ENCODE data around the gene LORICRIN. TPM values are rescaled to one million over a fixed set of nuclear protein-coding genes. Genes with fewer than 3 reads are reported as not detected.

Gene LORICRIN
- total RNA-seq, 2 donors from 2014 or later = not detected

DNA sequence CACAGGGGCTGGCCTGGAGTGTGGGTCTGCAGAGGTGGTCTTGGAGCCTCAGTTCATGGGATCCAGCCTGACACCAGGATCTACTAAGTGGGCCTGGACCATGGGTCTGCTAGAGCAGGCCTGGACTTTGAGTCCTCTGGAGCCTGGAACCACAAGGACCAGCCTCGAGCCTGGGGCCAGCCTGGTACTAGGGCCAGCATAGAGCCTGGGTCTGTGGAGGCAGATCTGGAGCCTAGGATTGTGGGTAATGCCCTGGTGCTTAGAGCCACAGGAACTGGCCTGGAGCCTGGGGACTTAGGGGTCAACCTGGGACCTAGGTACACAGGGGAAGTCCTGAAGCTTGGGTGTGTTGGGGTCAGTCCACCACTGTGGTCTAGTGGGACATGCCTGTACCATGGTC is 12.7 kb downstream of the LORICRIN start:
- Histone ChIP-seq H3K36me3 (ENCODE audit: control insufficient read depth, insufficient read depth, low read length) (no peaks in the 10 kb centered on the region), H3K9me3 (ENCODE audit: control insufficient read depth, low read length) (no peaks in the 10 kb centered on the region), H3K4me3 (ENCODE audit: low read length) (no peak overlapping the region), H3K9ac (ENCODE audit: extremely low read depth, low read length, poor library complexity, severe bottlenecking) (no peak overlapping the region), H3K27me3 (ENCODE audit: control insufficient read depth, insufficient read depth, low read length, poor library complexity, severe bottlenecking) (peaks cover under 1% of the 10 kb centered on the region), H3K27ac (ENCODE audit: low read depth, low read length) (no peak overlapping the region), H3K4me1 (ENCODE audit: control insufficient read depth, insufficient read depth, low read length) (no peaks in the 10 kb centered on the region)
- no peaks in the 10 kb centered on the region for H3K4me1 Mint-ChIP-seq
- H3K4me3 Mint-ChIP-seq = no peak overlapping the region
- no peaks in the 10 kb centered on the region for H3K9me3 Mint-ChIP-seq
- peaks cover 7% of the 10 kb centered on the region for H3K27me3 Mint-ChIP-seq (ENCODE audit: insufficient read depth)
- TF ChIP-seq, protein P1, sequence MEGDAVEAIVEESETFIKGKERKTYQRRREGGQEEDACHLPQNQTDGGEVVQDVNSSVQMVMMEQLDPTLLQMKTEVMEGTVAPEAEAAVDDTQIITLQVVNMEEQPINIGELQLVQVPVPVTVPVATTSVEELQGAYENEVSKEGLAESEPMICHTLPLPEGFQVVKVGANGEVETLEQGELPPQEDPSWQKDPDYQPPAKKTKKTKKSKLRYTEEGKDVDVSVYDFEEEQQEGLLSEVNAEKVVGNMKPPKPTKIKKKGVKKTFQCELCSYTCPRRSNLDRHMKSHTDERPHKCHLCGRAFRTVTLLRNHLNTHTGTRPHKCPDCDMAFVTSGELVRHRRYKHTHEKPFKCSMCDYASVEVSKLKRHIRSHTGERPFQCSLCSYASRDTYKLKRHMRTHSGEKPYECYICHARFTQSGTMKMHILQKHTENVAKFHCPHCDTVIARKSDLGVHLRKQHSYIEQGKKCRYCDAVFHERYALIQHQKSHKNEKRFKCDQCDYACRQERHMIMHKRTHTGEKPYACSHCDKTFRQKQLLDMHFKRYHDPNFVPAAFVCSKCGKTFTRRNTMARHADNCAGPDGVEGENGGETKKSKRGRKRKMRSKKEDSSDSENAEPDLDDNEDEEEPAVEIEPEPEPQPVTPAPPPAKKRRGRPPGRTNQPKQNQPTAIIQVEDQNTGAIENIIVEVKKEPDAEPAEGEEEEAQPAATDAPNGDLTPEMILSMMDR (conservative IDR thresholded peaks at IDR 0.05) = no peak
- H3K36me3 Mint-ChIP-seq (ENCODE audit: low read depth) = no peaks in the 10 kb centered on the region
- no peak overlapping the region for H3K27ac Mint-ChIP-seq
- 76 to 86% methylated on average over 1 of the region's 1 CpG for WGBS, 2 experiments (ENCODE audit: insufficient coverage in 1 of 2, insufficient read length in 1 of 2)
- DNase-seq = no peak

GRCh38 chr1:153277852-153278251 is 18.4 kb downstream of the LORICRIN start:
- no peak overlapping the region for H3K4me3 ChIP-seq (ENCODE audit: low read length)
- no peaks in the 10 kb centered on the region for H3K36me3 ChIP-seq (ENCODE audit: control insufficient read depth, insufficient read depth, low read length)
- no peaks in the 10 kb centered on the region for H3K9me3 Mint-ChIP-seq
- no peaks in the 10 kb centered on the region for H3K4me1 Mint-ChIP-seq
- H3K4me3 Mint-ChIP-seq = no peak overlapping the region
- no peaks in the 10 kb centered on the region for H3K4me1 ChIP-seq (ENCODE audit: control insufficient read depth, insufficient read depth, low read length)
- H3K9ac ChIP-seq (ENCODE audit: extremely low read depth, low read length, poor library complexity, severe bottlenecking) = no peak overlapping the region
- no peaks in the 10 kb centered on the region for H3K36me3 Mint-ChIP-seq (ENCODE audit: low read depth)
- H3K27ac Mint-ChIP-seq = no peak overlapping the region
- DNase-seq = peak; percentile 85
- H3K27me3 ChIP-seq (ENCODE audit: control insufficient read depth, insufficient read depth, low read length, poor library complexity, severe bottlenecking) = peaks cover 19% of the 10 kb centered on the region
- WGBS, 2 experiments (ENCODE audit: insufficient coverage in 1 of 2, insufficient read length in 1 of 2) = 6 to 21% methylated on average over 2 of the region's 2 CpGs
- H3K9me3 ChIP-seq (ENCODE audit: control insufficient read depth, low read length) = no peaks in the 10 kb centered on the region
- H3K27ac ChIP-seq (ENCODE audit: low read depth, low read length) = no peak overlapping the region
- H3K27me3 Mint-ChIP-seq (ENCODE audit: insufficient read depth) = peaks cover 30% of the 10 kb centered on the region
- TF ChIP-seq, protein P1 (conservative IDR thresholded peaks at IDR 0.05) = peak; percentile 89

- 72 to 89% methylated on average over 3 to 10 of the region's 11 CpGs for WGBS, 2 experiments (ENCODE audit: insufficient coverage in 1 of 2, insufficient read length in 1 of 2)
- no peak overlapping the region for H3K9ac ChIP-seq (ENCODE audit: extremely low read depth, low read length, poor library complexity, severe bottlenecking)
- H3K9me3 ChIP-seq (ENCODE audit: control insufficient read depth, low read length) = no peaks in the 10 kb centered on the region
- H3K4me3 Mint-ChIP-seq = no peak overlapping the region
- no peaks in the 10 kb centered on the region for H3K4me1 Mint-ChIP-seq
- TF ChIP-seq, protein P1 (conservative IDR thresholded peaks at IDR 0.05) = peak; percentile 85
- DNase-seq = peak; percentile 91
- no peaks in the 10 kb centered on the region for H3K9me3 Mint-ChIP-seq
- H3K27ac Mint-ChIP-seq = no peak overlapping the region
- H3K36me3 Mint-ChIP-seq (ENCODE audit: low read depth) = no peaks in the 10 kb centered on the region
- H3K36me3 ChIP-seq (ENCODE audit: control insufficient read depth, insufficient read depth, low read length) = no peaks in the 10 kb centered on the region
- H3K27me3 Mint-ChIP-seq (ENCODE audit: insufficient read depth) = peaks cover 7% of the 10 kb centered on the region
- no peaks in the 10 kb centered on the region for H3K4me1 ChIP-seq (ENCODE audit: control insufficient read depth, insufficient read depth, low read length)
- H3K4me3 ChIP-seq (ENCODE audit: low read length) = no peak overlapping the region
- no peak overlapping the region for H3K27ac ChIP-seq (ENCODE audit: low read depth, low read length)
- no peaks in the 10 kb centered on the region for H3K27me3 ChIP-seq (ENCODE audit: control insufficient read depth, insufficient read depth, low read length, poor library complexity, severe bottlenecking)
Measured at GRCh38 chr1:153288634-153289275, 29.3 kb downstream of the LORICRIN start.
